SK-N-SH (cell line): Measurements from ENCODE around the gene NIP7. TPM values are rescaled to one million over a fixed set of nuclear protein-coding genes. Genes with fewer than 3 reads are reported as not detected.
"Not testable (repeated sequence)": the region's sequence is repeated elsewhere in the genome, so short reads cannot be mapped to it uniquely, and the experiment has no call there.

Experiments
- CTCF ChIA-PET: fragments of 300-600, 350-600 bp; formaldehyde crosslinking; extraction: SDS; loops from one replicate; lab custom pipeline; 2021; lab: Yijun Ruan, JAX
- POLR2A ChIA-PET: fragments of 350-600 bp; sonication (Branson Sonifier 250); formaldehyde crosslinking; extraction: SDS; loops from one replicate; lab custom pipeline; 2020; ENCODE audit warnings: antibody characterized with exemption, inconsistent platforms; lab: Yijun Ruan, JAX
- DNase-seq: peaks from one replicate; pipeline ENCODE4 v3.0.0; 2012
- H2AFZ ChIP-seq: fragments of 200-600 bp; sonication (generic); 2 replicates; pipeline ENCODE4 v1.8.1; 2016; ENCODE audit warnings: antibody characterized with exemption, mild to moderate bottlenecking, low read depth
- H3F3A ChIP-seq: fragments of 200-600 bp; sonication (generic); replicated peaks from 2 replicates; pipeline ENCODE3; 2016; ENCODE audit warnings: antibody characterized with exemption, mild to moderate bottlenecking; ENCODE audit not compliant: insufficient read depth
- H3K27ac ChIP-seq, 2 experiments: fragments of 200-500 bp in 1 of 2; fragments of 200-600 bp in 1 of 2; sonication (Bioruptor generic) in 1 of 2; sonication (generic), shearing (Covaris generic) in 1 of 2; 2 replicates each; pipeline versions ENCODE4 v1.5.1 to v1.6.1; 2014 to 2016; ENCODE audit warnings: low read depth in 2 of 2, inconsistent platforms in 1 of 2, low read length in 1 of 2, mild to moderate bottlenecking in 1 of 2, mixed read lengths in 1 of 2
- H3K27me3 ChIP-seq: fragments of 200-600 bp; sonication (generic), shearing (Covaris generic); 2 replicates; pipeline ENCODE4 v1.6.1; 2016; ENCODE audit warnings: mixed run types; ENCODE audit not compliant: insufficient read depth
- H3K36me3 ChIP-seq, 2 experiments: fragments of 200-500 bp in 1 of 2; fragments of 200-600 bp in 1 of 2; sonication (Bioruptor generic) in 1 of 2; sonication (generic) in 1 of 2; replicated peaks in 1 of 2; 2 replicates each; pipeline versions ENCODE3 to v1.5.1; 2014 to 2016; ENCODE audit warnings: low read length in 1 of 2, mild to moderate bottlenecking in 1 of 2; ENCODE audit not compliant: insufficient read depth in 2 of 2, control insufficient read depth in 1 of 2
- H3K4me1 ChIP-seq, 2 experiments: fragments of 200-500 bp in 1 of 2; fragments of 200-600 bp in 1 of 2; sonication (Bioruptor generic) in 1 of 2; sonication (generic), shearing (Covaris generic) in 1 of 2; 2 replicates each; pipeline versions ENCODE4 v1.5.1 to v1.6.1; 2014 to 2016; ENCODE audit warnings: low read depth in 1 of 2, low read length in 1 of 2, mixed run types in 1 of 2; ENCODE audit not compliant: insufficient read depth in 2 of 2, control insufficient read depth in 1 of 2
- H3K4me2 ChIP-seq: fragments of 200-600 bp; sonication (generic), shearing (Covaris generic); 2 replicates; pipeline ENCODE4 v1.6.1; 2017; ENCODE audit warnings: mixed run types
- H3K4me3 ChIP-seq, 2 experiments: fragments of 200-500 bp in 1 of 2; fragments of 200-600 bp in 1 of 2; sonication (Bioruptor generic) in 1 of 2; sonication (generic), shearing (Covaris generic) in 1 of 2; 2 replicates each; pipeline versions ENCODE4 v1.5.1 to v1.8.1; 2014 to 2016; ENCODE audit warnings: low read depth in 2 of 2, inconsistent platforms in 1 of 2, low read length in 1 of 2, mild to moderate bottlenecking in 1 of 2, mixed read lengths in 1 of 2, moderate library complexity in 1 of 2
- H3K79me2 ChIP-seq: fragments of 200-600 bp; sonication (generic); 2 replicates; pipeline ENCODE4 v1.8.1; 2017; ENCODE audit warnings: mild to moderate bottlenecking; ENCODE audit not compliant: insufficient read depth
- H3K9ac ChIP-seq: fragments of 200-600 bp; sonication (generic); 2 replicates; pipeline ENCODE4 v1.6.1; 2017; ENCODE audit warnings: mixed run types
- H3K9me2 ChIP-seq: fragments of 200-600 bp; sonication (generic); 2 replicates; pipeline ENCODE4 v1.6.1; 2017; ENCODE audit warnings: mixed run types
- H3K9me3 ChIP-seq: fragments of 200-600 bp; sonication (generic); 2 replicates; pipeline ENCODE4 v1.6.1; 2017; ENCODE audit warnings: mixed run types, mild to moderate bottlenecking, moderate library complexity
- H4K20me1 ChIP-seq: fragments of 200-600 bp; sonication (generic); 2 replicates; pipeline ENCODE4 v1.6.1; 2017; ENCODE audit warnings: mild to moderate bottlenecking, mixed run types; ENCODE audit not compliant: insufficient read depth
- CHD2 ChIP-seq: fragments of 150-350 bp; IDR thresholded peaks from 2 replicates; pipeline ENCODE4 v1.6.1; 2018; ENCODE audit warnings: low read length; ENCODE audit not compliant: partially characterized antibody
- CTCF ChIP-seq: fragments of 200-600 bp; sonication (generic); IDR thresholded peaks from 2 replicates; pipeline ENCODE4 v1.6.1; 2017; ENCODE audit warnings: antibody characterized with exemption, mild to moderate bottlenecking, moderate library complexity
- FOSL2 ChIP-seq: IDR thresholded peaks from 2 replicates; pipeline ENCODE4 v1.4.0; 2012; ENCODE audit warnings: low read depth, mild to moderate bottlenecking, moderate library complexity, borderline replicate concordance
- GABPA ChIP-seq: IDR thresholded peaks from 2 replicates; pipeline ENCODE4 v1.4.0; 2012; ENCODE audit warnings: low read depth, mild to moderate bottlenecking
- GATA2 ChIP-seq: sonication (generic); formaldehyde crosslinking; IDR thresholded peaks from 2 replicates; pipeline ENCODE4 v1.5.0; 2020; ENCODE audit warnings: mild to moderate bottlenecking, missing genetic modification reagents
- JUND ChIP-seq: IDR thresholded peaks from 2 replicates; pipeline ENCODE4 v1.4.0; 2012
- PBX3 ChIP-seq: IDR thresholded peaks from 2 replicates; pipeline ENCODE4; 2012
- RAD21 ChIP-seq: IDR thresholded peaks from 2 replicates; pipeline ENCODE4 v1.6.1; 2012; ENCODE audit warnings: mild to moderate bottlenecking, low read length
- RCOR1 ChIP-seq: fragments of 150-350 bp; IDR thresholded peaks from 2 replicates; pipeline ENCODE4 v1.6.1; 2017; ENCODE audit warnings: antibody characterized with exemption, low read length
- TAF1 ChIP-seq: IDR thresholded peaks from 2 replicates; pipeline ENCODE4 v1.6.1; 2012; ENCODE audit warnings: low read depth, mild to moderate bottlenecking, low read length, moderate library complexity, borderline replicate concordance
- USF1 ChIP-seq: IDR thresholded peaks from 2 replicates; pipeline ENCODE4 v1.4.0; 2012; ENCODE audit warnings: low read depth, borderline replicate concordance
- USF2 ChIP-seq: fragments of 150-350 bp; IDR thresholded peaks from 2 replicates; pipeline ENCODE4 v1.6.1; 2017; ENCODE audit warnings: antibody characterized with exemption, low read length, low read depth, borderline replicate concordance
- YY1 ChIP-seq: IDR thresholded peaks from 2 replicates; pipeline ENCODE4 v1.4.0; 2012; ENCODE audit warnings: low read depth, mild to moderate bottlenecking
- WGBS: methylation state at CpG from one replicate; pipeline ENCODE4 v1.1.6; 2017; ENCODE audit warnings: low lambda C conversion rate; 5-methylcytosine and 5-hydroxymethylcytosine counted together
- polyA plus RNA-seq, 3 experiments: library from polyadenylated mRNA; depleted of rRNA; stranded (reverse); fragments of >200 nt; gene quantifications; 2 replicates each; pipeline ENCODE4 v1.2.3, GENCODE V29; 2012

NIP7 gene
- polyA plus RNA-seq, 1 of the 3 experiments (the other 2 are of a cell fraction), result 19.0 TPM

GRCh38 chr16:69339289-69340094 is at the start of gene NIP7, which contains the start of gene COG8 (continued):
- TF ChIP-seq GABPA (peak; percentile 98), CTCF (peak; percentile 67), FOSL2 (no peak), RCOR1 (no peak), GATA2 (no peak), JUND (peak; percentile 11; the same call in 1 of the 2 replicates), YY1 (peak; percentile 95), CHD2 (peak; percentile 31), USF1 (peak; percentile 57; the same call in 1 of the 2 replicates), TAF1 (peak; percentile 92)
- TF ChIP-seq, all 33 proteins: peak for 16

GRCh38 chr16:69291657-69292056 is 47.9 kb upstream of the NIP7 start:
- DNase-seq, H2AFZ ChIP-seq, H4K20me1 ChIP-seq, H3K4me1 ChIP-seq, H3K27ac ChIP-seq, H3K27me3 ChIP-seq, H3K4me2 ChIP-seq, H3F3A ChIP-seq, H3K4me3 ChIP-seq, CTCF ChIA-PET, H3K9me2 ChIP-seq, H3K9me3 ChIP-seq, POLR2A ChIA-PET, H3K9ac ChIP-seq: not testable (repeated sequence)
- H3K36me3 ChIP-seq, result peaks cover 0 to 29% of the 10 kb centered on the region in 2 experiments
- H3K79me2 ChIP-seq, result peaks cover 18% of the 10 kb centered on the region; the same call in 1 of the 2 replicates
- 96% methylated on average over 9 of the region's 9 CpGs for WGBS

- H3K9me3 ChIP-seq, result no peaks in the 10 kb centered on the region
- H3K9ac ChIP-seq, result no peak overlapping the region
- POLR2A ChIA-PET, result no interaction called here
- H3K27me3 ChIP-seq, result no peaks in the 10 kb centered on the region
- H3K27ac ChIP-seq, result no peak overlapping the region
- TF ChIP-seq CTCF (no peak), RAD21 (no peak), FOSL2 (no peak), GATA2 (no peak), USF1 (no peak), PBX3 (no peak), USF2 (no peak), TAF1 (no peak)
- H3K4me1 ChIP-seq, result no peaks in the 10 kb centered on the region
- H3K4me2 ChIP-seq, result no peak overlapping the region
- H4K20me1 ChIP-seq, result no peaks in the 10 kb centered on the region
- H3F3A ChIP-seq, result no peaks in the 10 kb centered on the region
- no peak overlapping the region for H2AFZ ChIP-seq
- H3K9me2 ChIP-seq, result no peaks in the 10 kb centered on the region
- H3K4me3 ChIP-seq, result no peak overlapping the region
- WGBS, result 81% methylated on average over 3 of the region's 3 CpGs
- DNase-seq, result no peak
- H3K36me3 ChIP-seq, result peaks cover 0 to 30% of the 10 kb centered on the region in 2 experiments
- H3K79me2 ChIP-seq, result peaks cover 11% of the 10 kb centered on the region; the same call in 1 of the 2 replicates
- CTCF ChIA-PET, result interaction anchor here (1.8 kb wide), 1 partner anchor 143 kb away, joined by 9 read pairs; no protein-coding TSS in a partner anchor
These were observed 46.2 kb upstream of the NIP7 start for GRCh38 chr16:69293401-69293800.
